ENCODE data around the gene LRRC49. TPM values are rescaled to one million over a fixed set of nuclear protein-coding genes. Genes with fewer than 3 reads are reported as not detected.

Gene LRRC49
- total and polyA plus RNA-seq, 2 experiments from 2014 or later, result 8.5 to 14.6 TPM

DNA sequence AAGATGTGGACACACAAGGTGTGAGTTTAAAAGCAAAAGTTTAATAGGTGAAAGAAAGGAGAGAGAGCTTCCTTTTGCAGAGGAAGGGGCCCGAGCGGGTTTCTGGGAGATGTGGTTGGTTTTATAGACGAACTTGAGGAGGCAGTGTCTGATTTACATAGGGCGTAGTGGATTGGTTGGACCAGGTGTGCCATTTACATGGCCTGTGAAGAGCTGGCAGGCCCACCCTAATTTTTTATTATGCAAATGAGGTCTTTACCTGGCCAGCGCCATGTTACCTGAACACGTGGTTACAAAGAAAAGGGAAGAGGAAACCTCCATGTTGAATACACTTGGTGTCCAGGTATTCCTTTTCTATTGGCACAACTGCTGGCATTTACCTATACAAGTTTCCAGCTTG, 179.8 kb downstream of the LRRC49 start:
- Mint-ChIP-seq H3K27ac (no peak overlapping the region), H3K9me3 (peaks cover 8% of the 10 kb centered on the region; the same call in 2 of the 3 replicates), H3K4me1 (no peaks in the 10 kb centered on the region), H3K27me3 (ENCODE audit: insufficient read depth, low read depth, poor library complexity) (no peaks in the 10 kb centered on the region), H3K36me3 (ENCODE audit: low read depth) (0 out of 3 replicates have a peak, but pooled peaks cover 4% of the 10 kb centered on the region), H3K4me3 (no peak overlapping the region)
- H3K4me1 ChIP-seq (ENCODE audit: insufficient read depth), result no peaks in the 10 kb centered on the region
- H3K36me3 ChIP-seq (ENCODE audit: insufficient read depth), result no peaks in the 10 kb centered on the region
- TF ChIP-seq NANOG (IDR thresholded peaks at IDR 0.05; ENCODE audit: borderline replicate concordance), result no peak
- no peak for TF ChIP-seq EZH2phosphoT487 (IDR thresholded peaks at IDR 0.05; ENCODE audit: unreplicated experiment)
- no peak for TF ChIP-seq EZH2 (IDR thresholded peaks at IDR 0.05; ENCODE audit: low read depth, unreplicated experiment)
- no peak for TF ChIP-seq ZNF114 (CRISPR knock-in tag; IDR thresholded peaks at IDR 0.05)
- TF ChIP-seq JUNB (IDR thresholded peaks at IDR 0.05; ENCODE audit: unreplicated experiment), result no peak
- TF ChIP-seq, protein P1, sequence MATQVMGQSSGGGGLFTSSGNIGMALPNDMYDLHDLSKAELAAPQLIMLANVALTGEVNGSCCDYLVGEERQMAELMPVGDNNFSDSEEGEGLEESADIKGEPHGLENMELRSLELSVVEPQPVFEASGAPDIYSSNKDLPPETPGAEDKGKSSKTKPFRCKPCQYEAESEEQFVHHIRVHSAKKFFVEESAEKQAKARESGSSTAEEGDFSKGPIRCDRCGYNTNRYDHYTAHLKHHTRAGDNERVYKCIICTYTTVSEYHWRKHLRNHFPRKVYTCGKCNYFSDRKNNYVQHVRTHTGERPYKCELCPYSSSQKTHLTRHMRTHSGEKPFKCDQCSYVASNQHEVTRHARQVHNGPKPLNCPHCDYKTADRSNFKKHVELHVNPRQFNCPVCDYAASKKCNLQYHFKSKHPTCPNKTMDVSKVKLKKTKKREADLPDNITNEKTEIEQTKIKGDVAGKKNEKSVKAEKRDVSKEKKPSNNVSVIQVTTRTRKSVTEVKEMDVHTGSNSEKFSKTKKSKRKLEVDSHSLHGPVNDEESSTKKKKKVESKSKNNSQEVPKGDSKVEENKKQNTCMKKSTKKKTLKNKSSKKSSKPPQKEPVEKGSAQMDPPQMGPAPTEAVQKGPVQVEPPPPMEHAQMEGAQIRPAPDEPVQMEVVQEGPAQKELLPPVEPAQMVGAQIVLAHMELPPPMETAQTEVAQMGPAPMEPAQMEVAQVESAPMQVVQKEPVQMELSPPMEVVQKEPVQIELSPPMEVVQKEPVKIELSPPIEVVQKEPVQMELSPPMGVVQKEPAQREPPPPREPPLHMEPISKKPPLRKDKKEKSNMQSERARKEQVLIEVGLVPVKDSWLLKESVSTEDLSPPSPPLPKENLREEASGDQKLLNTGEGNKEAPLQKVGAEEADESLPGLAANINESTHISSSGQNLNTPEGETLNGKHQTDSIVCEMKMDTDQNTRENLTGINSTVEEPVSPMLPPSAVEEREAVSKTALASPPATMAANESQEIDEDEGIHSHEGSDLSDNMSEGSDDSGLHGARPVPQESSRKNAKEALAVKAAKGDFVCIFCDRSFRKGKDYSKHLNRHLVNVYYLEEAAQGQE (IDR thresholded peaks at IDR 0.05; ENCODE audit: unreplicated experiment), result no peak
- H2AFZ ChIP-seq, result no peak overlapping the region
- H3K4me2 ChIP-seq, result no peak overlapping the region
- no peaks in the 10 kb centered on the region for H3F3A ChIP-seq (replicated peaks; ENCODE audit: low read depth)
- H3K27ac ChIP-seq (ENCODE audit: low read depth), result no peak overlapping the region
- peak; percentile 23 for DNase-seq (ENCODE audit: low spot score)
- ATAC-seq, result peak; percentile 34; the same call in 1 of the 3 replicates
- H3K79me2 ChIP-seq (replicated peaks; ENCODE audit: insufficient read depth), result no peaks in the 10 kb centered on the region
- H3K9me2 ChIP-seq (ENCODE audit: insufficient read depth), result peaks cover 11% of the 10 kb centered on the region
- no peak overlapping the region for H3K4me3 ChIP-seq
- no peaks in the 10 kb centered on the region for H3K27me3 ChIP-seq (ENCODE audit: insufficient read depth)
- no peaks in the 10 kb centered on the region for H4K20me1 ChIP-seq (replicated peaks; ENCODE audit: insufficient read depth)

DNA sequence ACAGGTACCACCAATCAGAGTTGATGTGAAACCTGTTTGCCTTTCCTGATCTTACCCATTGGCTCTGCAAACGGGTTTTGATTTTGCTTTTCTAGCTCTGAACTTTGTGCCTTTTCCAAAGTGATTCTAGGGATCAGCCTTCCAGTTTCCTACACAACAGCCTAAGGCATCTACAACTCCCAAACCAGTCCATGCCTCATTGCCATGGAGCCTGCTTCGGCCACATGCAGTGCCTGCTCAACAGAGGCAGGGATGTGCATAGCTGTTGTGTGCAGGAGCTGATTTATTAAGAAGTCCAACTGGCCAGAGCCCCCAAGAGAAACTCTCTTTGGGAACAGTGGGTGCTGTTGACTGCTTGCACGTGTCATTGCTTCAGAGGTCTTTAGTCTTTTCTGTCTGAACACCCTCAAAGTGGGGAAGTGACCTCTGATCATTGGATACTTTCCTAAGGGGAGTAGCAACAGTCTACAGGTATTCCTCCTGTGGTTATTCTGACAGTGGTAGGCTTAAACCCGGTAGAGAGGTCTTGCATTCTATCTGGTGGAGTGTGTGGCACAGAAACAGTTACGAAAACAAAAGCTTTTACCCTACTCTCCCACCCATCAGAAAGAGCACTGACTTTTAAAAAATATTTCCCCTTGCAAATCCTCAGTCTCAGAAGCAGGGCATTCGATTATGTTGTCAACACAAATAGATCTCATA, 186.0 kb downstream of the LRRC49 start:
- Histone ChIP-seq H2AFZ (no peak overlapping the region), H3K9me2 (ENCODE audit: insufficient read depth) (peaks cover 11% of the 10 kb centered on the region; the same call in 1 of the 2 replicates), H3K27me3 (ENCODE audit: insufficient read depth) (peaks cover 8% of the 10 kb centered on the region), H3K4me2 (no peak overlapping the region), H3F3A (replicated peaks; ENCODE audit: low read depth) (no peaks in the 10 kb centered on the region), H3K79me2 (replicated peaks; ENCODE audit: insufficient read depth) (no peaks in the 10 kb centered on the region), H3K27ac (ENCODE audit: low read depth) (no peak overlapping the region), H3K36me3 (ENCODE audit: insufficient read depth) (no peaks in the 10 kb centered on the region), H3K4me3 (no peak overlapping the region), H3K4me1 (ENCODE audit: insufficient read depth) (no peaks in the 10 kb centered on the region), H4K20me1 (replicated peaks; ENCODE audit: insufficient read depth) (no peaks in the 10 kb centered on the region)
- no peak for TF ChIP-seq NANOG (IDR thresholded peaks at IDR 0.05; ENCODE audit: borderline replicate concordance)
- TF ChIP-seq ETS1 (IDR thresholded peaks at IDR 0.05), result no peak
- TF ChIP-seq ZNF114 (CRISPR knock-in tag; IDR thresholded peaks at IDR 0.05), result no peak
- TF ChIP-seq EZH2 (IDR thresholded peaks at IDR 0.05; ENCODE audit: low read depth, unreplicated experiment), result no peak
- TF ChIP-seq STAT1 (IDR thresholded peaks at IDR 0.05; ENCODE audit: unreplicated experiment), result no peak
- TF ChIP-seq JUNB (IDR thresholded peaks at IDR 0.05; ENCODE audit: unreplicated experiment), result no peak
- no peak for TF ChIP-seq EZH2phosphoT487 (IDR thresholded peaks at IDR 0.05; ENCODE audit: unreplicated experiment)
- TF ChIP-seq CREB1 (CRISPR knock-in tag; IDR thresholded peaks at IDR 0.05; ENCODE audit: low read depth), result no peak
- ATAC-seq, result no peak
- peaks cover 2% of the 10 kb centered on the region; the same call in 1 of the 3 replicates for H3K36me3 Mint-ChIP-seq (ENCODE audit: low read depth)
- DNase-seq (ENCODE audit: low spot score), result no peak
- H3K4me3 Mint-ChIP-seq, result no peak overlapping the region
- H3K9me3 Mint-ChIP-seq, result peaks cover 3% of the 10 kb centered on the region; the same call in 1 of the 3 replicates
- peaks cover 14% of the 10 kb centered on the region for H3K27me3 Mint-ChIP-seq (ENCODE audit: insufficient read depth, low read depth, poor library complexity)
- no peak overlapping the region for H3K27ac Mint-ChIP-seq
- H3K4me1 Mint-ChIP-seq, result no peaks in the 10 kb centered on the region

Data from GM23338 (cell line).